Measurements from ENCODE around the gene TCEAL2. TPM values are rescaled to one million over a fixed set of nuclear protein-coding genes. Genes with fewer than 3 reads are reported as not detected.

TCEAL2 gene
- total RNA-seq, result under 1 TPM; 0.22 to 0.25 TPM

GRCh38 chrX:102125436-102125835 lies at the start of gene TCEAL2:
TSS of gene TCEAL2 (plus strand) at chrX:102125679. CDS start at chrX:102126831, 1,152 bp downstream.

GRCh38 chrX:102142274-102142673 lies 16.8 kb downstream of the TCEAL2 start, which contains the start of gene TCEAL6:
TSS of gene TCEAL6 (minus strand) at chrX:102142481.

GRCh38 chrX:102155806-102156179 lies 30.3 kb downstream of the TCEAL2 start, which contains the start of gene BEX5:
TSS of gene BEX5 (minus strand) at chrX:102155977. CDS start at chrX:102154265, 1,712 bp downstream.

Other genes starting within 250 kb of the TCEAL2 start
- gene ZMAT1, start 193.7 kb upstream of the TCEAL2 start, total RNA-seq, result 1 to 10 TPM; 6.0 TPM
- gene TCEAL6, start 16.8 kb downstream of the TCEAL2 start, total RNA-seq, result not detected
- 1 to 10 TPM; 4.6 to 5.8 TPM for gene BEX5, start 30.3 kb downstream of the TCEAL2 start, total RNA-seq
- not detected for gene TCP11X1, start 89.6 kb downstream of the TCEAL2 start, total RNA-seq
- gene NXF2, start 121.5 kb downstream of the TCEAL2 start, total RNA-seq, result not detected

All from activated naive CD4-positive, alpha-beta T cell treated with anti-CD3 and anti-CD28 coated beads, Interleukin-2, amount 10 ng/mL, durations not matched to agents 5 hours and 36 hours (primary cell).